Measurements from ENCODE around the gene SLC6A2. TPM values are rescaled to one million over a fixed set of nuclear protein-coding genes. Genes with fewer than 3 reads are reported as not detected.

Gene SLC6A2
- total RNA-seq, 1 experiment from 2014 or later = not detected

GRCh38 chr16:55663765-55664677 lies 8.2 kb downstream of the SLC6A2 start:
- Histone ChIP-seq H3K79me2 (ENCODE audit: low read length) (no peaks in the 10 kb centered on the region), H3K9ac (ENCODE audit: low read length) (no peak overlapping the region), H2AFZ (ENCODE audit: low read length) (no peak overlapping the region), H3K4me3 (ENCODE audit: low read length) (no peak overlapping the region), H3K27me3 (ENCODE audit: low read length) (no peaks in the 10 kb centered on the region), H3K4me2 (ENCODE audit: low read length) (no peak overlapping the region), H3K4me1 (ENCODE audit: insufficient read depth, low read length) (peaks cover 12% of the 10 kb centered on the region; the same call in 1 of the 2 replicates), H4K20me1 (ENCODE audit: low read length) (no peaks in the 10 kb centered on the region), H3K9me3 (ENCODE audit: low read length) (no peaks in the 10 kb centered on the region), H3F3A (ENCODE audit: low read length, unreplicated experiment) (no peaks in the 10 kb centered on the region), H3K27ac (ENCODE audit: low read length) (no peak overlapping the region), H3K36me3 (ENCODE audit: low read depth, low read length) (no peaks in the 10 kb centered on the region), H3K9me2 (replicated peaks; ENCODE audit: low read length) (no peaks in the 10 kb centered on the region)
- TF ChIP-seq EZH2 (IDR thresholded peaks at IDR 0.05; ENCODE audit: low read length, unreplicated experiment) = no peak
- TF ChIP-seq CTCF (conservative IDR thresholded peaks at IDR 0.05; ENCODE audit: low read depth, low read length) = no peak
- TF ChIP-seq EZH2phosphoT487 (IDR thresholded peaks at IDR 0.05; ENCODE audit: borderline replicate concordance, low read length) = no peak
- ChIA-PET POLR2A (ENCODE audit: unreplicated experiment) (no interaction called here), CTCF (no interaction called here)
- DNase-seq (peak; percentile 42), ATAC-seq (no peak)
- BruUV-seq (replicated peaks) = no TSS peak
- intact Hi-C loops (cut with micrococcal nuclease) = no loop called here

- Histone ChIP-seq H3F3A (ENCODE audit: low read length, unreplicated experiment) (no peaks in the 10 kb centered on the region), H3K9me2 (replicated peaks; ENCODE audit: low read length) (no peaks in the 10 kb centered on the region), H2AFZ (ENCODE audit: low read length) (no peak overlapping the region), H3K4me2 (ENCODE audit: low read length) (no peak overlapping the region), H3K27me3 (ENCODE audit: low read length) (no peaks in the 10 kb centered on the region), H4K20me1 (ENCODE audit: low read length) (no peaks in the 10 kb centered on the region), H3K4me3 (ENCODE audit: low read length) (no peak overlapping the region), H3K79me2 (ENCODE audit: low read length) (no peaks in the 10 kb centered on the region), H3K9ac (ENCODE audit: low read length) (no peak overlapping the region), H3K27ac (ENCODE audit: low read length) (no peak overlapping the region), H3K9me3 (ENCODE audit: low read length) (no peaks in the 10 kb centered on the region), H3K36me3 (ENCODE audit: low read depth, low read length) (no peaks in the 10 kb centered on the region), H3K4me1 (ENCODE audit: insufficient read depth, low read length) (peaks cover 15% of the 10 kb centered on the region; the same call in 1 of the 2 replicates)
- ChIA-PET POLR2A (ENCODE audit: unreplicated experiment) (no interaction called here), CTCF (no interaction called here)
- ATAC-seq = no peak
- no peak for DNase-seq
- no TSS peak for BruUV-seq (replicated peaks)
- TF ChIP-seq EZH2phosphoT487 (IDR thresholded peaks at IDR 0.05; ENCODE audit: borderline replicate concordance, low read length) (no peak), EZH2 (IDR thresholded peaks at IDR 0.05; ENCODE audit: low read length, unreplicated experiment) (no peak), CTCF (conservative IDR thresholded peaks at IDR 0.05; ENCODE audit: low read depth, low read length) (no peak)
- intact Hi-C loops (cut with micrococcal nuclease) = no loop called here
Measured at GRCh38 chr16:55664786-55665407, 9.1 kb downstream of the SLC6A2 start.

GRCh38 chr16:55665511-55665910 lies 9.7 kb downstream of the SLC6A2 start:
- no peaks in the 10 kb centered on the region for H4K20me1 ChIP-seq (ENCODE audit: low read length)
- no peak overlapping the region for H2AFZ ChIP-seq (ENCODE audit: low read length)
- TF ChIP-seq EZH2phosphoT487 (IDR thresholded peaks at IDR 0.05; ENCODE audit: borderline replicate concordance, low read length) (no peak), EZH2 (IDR thresholded peaks at IDR 0.05; ENCODE audit: low read length, unreplicated experiment) (no peak), CTCF (conservative IDR thresholded peaks at IDR 0.05; ENCODE audit: low read depth, low read length) (no peak)
- H3K9me3 ChIP-seq (ENCODE audit: low read length) = no peaks in the 10 kb centered on the region
- ChIA-PET CTCF (no interaction called here), POLR2A (ENCODE audit: unreplicated experiment) (no interaction called here)
- no peak overlapping the region for H3K9ac ChIP-seq (ENCODE audit: low read length)
- ATAC-seq (no peak), DNase-seq (no peak)
- no TSS peak for BruUV-seq (replicated peaks)
- H3K9me2 ChIP-seq (replicated peaks; ENCODE audit: low read length) = no peaks in the 10 kb centered on the region
- no peaks in the 10 kb centered on the region for H3F3A ChIP-seq (ENCODE audit: low read length, unreplicated experiment)
- H3K79me2 ChIP-seq (ENCODE audit: low read length) = no peaks in the 10 kb centered on the region
- H3K27me3 ChIP-seq (ENCODE audit: low read length) = no peaks in the 10 kb centered on the region
- H3K4me2 ChIP-seq (ENCODE audit: low read length) = no peak overlapping the region
- H3K4me1 ChIP-seq (ENCODE audit: insufficient read depth, low read length) = peaks cover 15% of the 10 kb centered on the region; the same call in 1 of the 2 replicates
- intact Hi-C loops (cut with micrococcal nuclease) = no loop called here
- no peak overlapping the region for H3K4me3 ChIP-seq (ENCODE audit: low read length)
- no peak overlapping the region for H3K27ac ChIP-seq (ENCODE audit: low read length)
- H3K36me3 ChIP-seq (ENCODE audit: low read depth, low read length) = no peaks in the 10 kb centered on the region

All from PC-3 (cell line).